ENCODE data around the gene NAALAD2.

DNA sequence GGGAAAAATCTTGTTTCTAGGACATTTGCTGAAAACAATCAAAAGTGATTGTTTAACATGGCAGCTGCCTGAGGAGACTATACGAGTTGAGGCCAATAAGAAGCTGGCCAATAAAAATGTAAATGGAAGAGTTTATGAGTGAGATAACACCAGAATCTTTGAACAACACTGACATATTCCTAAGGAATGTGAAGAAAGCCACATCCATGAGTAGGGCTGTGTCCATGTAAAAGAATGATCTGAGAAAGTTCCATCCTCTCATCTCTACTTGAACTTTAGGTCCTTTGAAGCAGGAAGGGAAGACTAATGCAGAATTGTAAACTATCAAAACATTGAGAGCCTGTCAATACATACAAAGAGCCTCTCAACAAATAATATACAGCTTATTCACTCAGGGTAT lies 95.3 kb downstream of the NAALAD2 start:
- TF ChIP-seq, protein P1, sequence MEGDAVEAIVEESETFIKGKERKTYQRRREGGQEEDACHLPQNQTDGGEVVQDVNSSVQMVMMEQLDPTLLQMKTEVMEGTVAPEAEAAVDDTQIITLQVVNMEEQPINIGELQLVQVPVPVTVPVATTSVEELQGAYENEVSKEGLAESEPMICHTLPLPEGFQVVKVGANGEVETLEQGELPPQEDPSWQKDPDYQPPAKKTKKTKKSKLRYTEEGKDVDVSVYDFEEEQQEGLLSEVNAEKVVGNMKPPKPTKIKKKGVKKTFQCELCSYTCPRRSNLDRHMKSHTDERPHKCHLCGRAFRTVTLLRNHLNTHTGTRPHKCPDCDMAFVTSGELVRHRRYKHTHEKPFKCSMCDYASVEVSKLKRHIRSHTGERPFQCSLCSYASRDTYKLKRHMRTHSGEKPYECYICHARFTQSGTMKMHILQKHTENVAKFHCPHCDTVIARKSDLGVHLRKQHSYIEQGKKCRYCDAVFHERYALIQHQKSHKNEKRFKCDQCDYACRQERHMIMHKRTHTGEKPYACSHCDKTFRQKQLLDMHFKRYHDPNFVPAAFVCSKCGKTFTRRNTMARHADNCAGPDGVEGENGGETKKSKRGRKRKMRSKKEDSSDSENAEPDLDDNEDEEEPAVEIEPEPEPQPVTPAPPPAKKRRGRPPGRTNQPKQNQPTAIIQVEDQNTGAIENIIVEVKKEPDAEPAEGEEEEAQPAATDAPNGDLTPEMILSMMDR (IDR thresholded peaks at IDR 0.05; ENCODE audit: low read length) = no peak
- TF ChIP-seq EZH2 (optimal IDR thresholded peaks at IDR 0.05; ENCODE audit: low read depth, low read length) = no peak

Measured in MM.1S (cell line).